KMS-11 (cell line): ENCODE data around the gene AGMAT.

Source experiments
- H2AFZ ChIP-seq: fragments of 200-600 bp; sonication (generic); 2 replicates; pipeline ENCODE4 v1.6.1; 2016; ENCODE audit warnings: antibody characterized with exemption, mixed run types, low read depth
- H3K27ac ChIP-seq: fragments of 200-600 bp; sonication (generic); 2 replicates; pipeline ENCODE4 v1.6.1; 2016; ENCODE audit warnings: mild to moderate bottlenecking, mixed run types
- H3K27me3 ChIP-seq: fragments of 200-600 bp; sonication (generic); 2 replicates; pipeline ENCODE4 v1.6.1; 2017; ENCODE audit warnings: mild to moderate bottlenecking, low read depth, mixed run types, moderate library complexity; ENCODE audit not compliant: insufficient read depth
- H3K36me3 ChIP-seq: fragments of 200-600 bp; sonication (generic); 2 replicates; pipeline ENCODE4 v1.6.1; 2017; ENCODE audit warnings: mild to moderate bottlenecking, mixed run types; ENCODE audit not compliant: insufficient read depth
- H3K4me1 ChIP-seq: fragments of 200-600 bp; sonication (generic); 2 replicates; pipeline ENCODE4 v1.6.1; 2016; ENCODE audit warnings: mild to moderate bottlenecking, low read depth, mixed run types; ENCODE audit not compliant: poor library complexity, severe bottlenecking
- H3K4me2 ChIP-seq: fragments of 200-600 bp; sonication (generic); 2 replicates; pipeline ENCODE4 v1.7.0; 2016; ENCODE audit warnings: mild to moderate bottlenecking, mixed run types
- H3K4me3 ChIP-seq: fragments of 200-600 bp; sonication (generic); IDR thresholded peaks from 2 replicates; pipeline ENCODE4 v1.6.1; 2017; ENCODE audit warnings: low read depth, low read length, mixed read lengths; ENCODE audit not compliant: insufficient read depth
- H3K79me2 ChIP-seq: fragments of 200-600 bp; sonication (generic); 2 replicates; pipeline ENCODE4 v1.6.1; 2016; ENCODE audit warnings: low read depth, mixed run types; ENCODE audit not compliant: insufficient read depth
- H3K9ac ChIP-seq: fragments of 200-600 bp; sonication (generic); 2 replicates; pipeline ENCODE4 v1.6.1; 2016; ENCODE audit warnings: mild to moderate bottlenecking, mixed run types
- H4K20me1 ChIP-seq: fragments of 200-600 bp; sonication (generic); 2 replicates; pipeline ENCODE4 v1.6.1; 2016; ENCODE audit warnings: mild to moderate bottlenecking, mixed run types; ENCODE audit not compliant: insufficient read depth
- TF ChIP-seq, protein P1 (sequence below): fragments of 200-600 bp; sonication (generic); conservative IDR thresholded peaks from 2 replicates; pipeline ENCODE4 v1.6.1; 2017; ENCODE audit warnings: low read depth, mild to moderate bottlenecking, antibody characterized with exemption, low read length, moderate library complexity, mixed read lengths

Gene AGMAT

GRCh38 chr1:15575549-15576150 is 9.2 kb downstream of the AGMAT start:
- Histone ChIP-seq H3K4me1 (peaks cover 63% of the 10 kb centered on the region), H3K79me2 (no peaks in the 10 kb centered on the region), H3K9ac (no peak overlapping the region), H3K4me2 (no peak overlapping the region), H4K20me1 (no peaks in the 10 kb centered on the region), H3K27me3 (no peaks in the 10 kb centered on the region), H3K4me3 (no peak overlapping the region), H3K36me3 (no peaks in the 10 kb centered on the region), H2AFZ (no peak overlapping the region), H3K27ac (no peak overlapping the region)
- TF ChIP-seq, protein P1, sequence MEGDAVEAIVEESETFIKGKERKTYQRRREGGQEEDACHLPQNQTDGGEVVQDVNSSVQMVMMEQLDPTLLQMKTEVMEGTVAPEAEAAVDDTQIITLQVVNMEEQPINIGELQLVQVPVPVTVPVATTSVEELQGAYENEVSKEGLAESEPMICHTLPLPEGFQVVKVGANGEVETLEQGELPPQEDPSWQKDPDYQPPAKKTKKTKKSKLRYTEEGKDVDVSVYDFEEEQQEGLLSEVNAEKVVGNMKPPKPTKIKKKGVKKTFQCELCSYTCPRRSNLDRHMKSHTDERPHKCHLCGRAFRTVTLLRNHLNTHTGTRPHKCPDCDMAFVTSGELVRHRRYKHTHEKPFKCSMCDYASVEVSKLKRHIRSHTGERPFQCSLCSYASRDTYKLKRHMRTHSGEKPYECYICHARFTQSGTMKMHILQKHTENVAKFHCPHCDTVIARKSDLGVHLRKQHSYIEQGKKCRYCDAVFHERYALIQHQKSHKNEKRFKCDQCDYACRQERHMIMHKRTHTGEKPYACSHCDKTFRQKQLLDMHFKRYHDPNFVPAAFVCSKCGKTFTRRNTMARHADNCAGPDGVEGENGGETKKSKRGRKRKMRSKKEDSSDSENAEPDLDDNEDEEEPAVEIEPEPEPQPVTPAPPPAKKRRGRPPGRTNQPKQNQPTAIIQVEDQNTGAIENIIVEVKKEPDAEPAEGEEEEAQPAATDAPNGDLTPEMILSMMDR = no peak

GRCh38 chr1:15574741-15575140 is 10.1 kb downstream of the AGMAT start:
- H3K9ac ChIP-seq = no peak overlapping the region
- TF ChIP-seq, protein P1 = no peak
- no peaks in the 10 kb centered on the region for H3K36me3 ChIP-seq
- peaks cover 61% of the 10 kb centered on the region for H3K4me1 ChIP-seq
- H3K27ac ChIP-seq = no peak overlapping the region
- H2AFZ ChIP-seq = no peak overlapping the region
- no peak overlapping the region for H3K4me2 ChIP-seq
- no peaks in the 10 kb centered on the region for H3K27me3 ChIP-seq
- H3K4me3 ChIP-seq = no peak overlapping the region
- no peaks in the 10 kb centered on the region for H4K20me1 ChIP-seq
- H3K79me2 ChIP-seq = no peaks in the 10 kb centered on the region

GRCh38 chr1:15573477-15573876 is 11.4 kb downstream of the AGMAT start:
- Histone ChIP-seq H3K27ac (no peak overlapping the region), H4K20me1 (no peaks in the 10 kb centered on the region), H3K4me2 (no peak overlapping the region), H3K9ac (no peak overlapping the region), H3K4me1 (peaks cover 49% of the 10 kb centered on the region), H3K36me3 (no peaks in the 10 kb centered on the region), H3K79me2 (no peaks in the 10 kb centered on the region), H3K4me3 (no peak overlapping the region), H3K27me3 (no peaks in the 10 kb centered on the region), H2AFZ (no peak overlapping the region)
- TF ChIP-seq, protein P1 = no peak

DNA sequence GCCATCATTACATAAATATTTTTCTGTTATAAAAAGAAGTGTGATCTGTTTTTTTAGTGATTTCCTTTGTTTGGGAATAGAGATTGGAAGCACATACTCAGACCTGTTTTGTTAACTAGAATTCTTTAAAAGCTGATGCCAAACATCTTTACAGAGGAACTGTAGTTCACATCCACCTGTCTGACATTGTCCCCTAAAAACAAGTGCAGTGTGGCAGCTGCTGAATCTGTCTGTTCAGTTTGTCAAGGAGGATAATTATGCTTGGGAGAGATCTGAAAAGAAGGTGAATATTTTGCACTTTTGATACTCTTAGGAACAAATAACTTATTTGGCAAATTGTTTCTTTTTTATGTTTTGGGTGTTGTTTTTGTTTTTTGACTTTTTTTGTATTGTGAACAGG is 13.6 kb downstream of the AGMAT start:
- Histone ChIP-seq H4K20me1 (no peaks in the 10 kb centered on the region), H3K27me3 (no peaks in the 10 kb centered on the region), H3K4me3 (no peak overlapping the region), H3K79me2 (no peaks in the 10 kb centered on the region), H3K4me1 (peaks cover 35% of the 10 kb centered on the region), H3K36me3 (no peaks in the 10 kb centered on the region), H2AFZ (peak overlapping the region; percentile 45; the same call in 1 of the 2 replicates), H3K27ac (peak overlapping the region; percentile 70), H3K4me2 (peak overlapping the region; percentile 79), H3K9ac (peak overlapping the region; percentile 7; the same call in 1 of the 2 replicates)
- TF ChIP-seq, protein P1 = no peak
